OCI-LY1 (cell line): ENCODE data around the gene CHAT.

ENCODE experiments used
- H2AFZ ChIP-seq: fragments of 200-600 bp; sonication (generic), shearing (Covaris generic); 2 replicates; pipeline ENCODE4 v1.6.0; 2014; ENCODE audit warnings: antibody characterized with exemption, mild to moderate bottlenecking, low read length
- H3F3A ChIP-seq: fragments of 200-600 bp; sonication (generic), shearing (Covaris generic); 2 replicates; pipeline ENCODE4 v1.6.0; 2014; ENCODE audit warnings: mild to moderate bottlenecking, antibody characterized with exemption, low read length, moderate library complexity; ENCODE audit not compliant: insufficient read depth
- H3K27ac ChIP-seq: fragments of 200-600 bp; sonication (generic); 2 replicates; pipeline ENCODE4 v1.5.1; 2014; ENCODE audit warnings: low read length, mixed run types, mild to moderate bottlenecking, low read depth; ENCODE audit not compliant: poor library complexity, severe bottlenecking
- H3K27me3 ChIP-seq: fragments of 200-600 bp; sonication (generic); 2 replicates; pipeline ENCODE4 v1.6.0; 2014; ENCODE audit warnings: antibody characterized with exemption, mild to moderate bottlenecking, low read length, moderate library complexity; ENCODE audit not compliant: insufficient read depth
- H3K36me3 ChIP-seq: fragments of 200-600 bp; sonication (generic); 2 replicates; pipeline ENCODE4 v1.6.1; 2014; ENCODE audit warnings: mild to moderate bottlenecking, antibody characterized with exemption, low read length, moderate library complexity, mixed read lengths; ENCODE audit not compliant: insufficient read depth
- H3K4me1 ChIP-seq: fragments of 200-600 bp; sonication (generic); 2 replicates; pipeline ENCODE4 v1.5.1; 2014; ENCODE audit warnings: mild to moderate bottlenecking, low read length, moderate library complexity; ENCODE audit not compliant: insufficient read depth, severe bottlenecking
- H3K4me2 ChIP-seq: fragments of 200-600 bp; sonication (generic), shearing (Covaris generic); 2 replicates; pipeline ENCODE4 v1.6.1; 2014; ENCODE audit warnings: low read length
- H3K4me3 ChIP-seq: fragments of 200-600 bp; sonication (generic); 2 replicates; pipeline ENCODE4 v1.5.1; 2014; ENCODE audit warnings: low read length, low read depth, mild to moderate bottlenecking, mixed read lengths; ENCODE audit not compliant: poor library complexity, severe bottlenecking
- H3K79me2 ChIP-seq: fragments of 200-600 bp; shearing (Covaris generic); 2 replicates; pipeline ENCODE4 v1.6.1; 2016; ENCODE audit warnings: mixed run types, low read length, mixed read lengths; ENCODE audit not compliant: insufficient read depth
- H3K9ac ChIP-seq: fragments of 200-600 bp; sonication (generic), shearing (Covaris generic); 2 replicates; pipeline ENCODE4 v1.6.1; 2014; ENCODE audit warnings: mild to moderate bottlenecking, low read length, mixed read lengths
- H3K9me2 ChIP-seq: fragments of 200-600 bp; sonication (generic), shearing (Covaris generic); 2 replicates; pipeline ENCODE4 v1.6.1; 2014; ENCODE audit warnings: low read depth, mild to moderate bottlenecking, low read length, mixed read lengths
- H3K9me3 ChIP-seq: fragments of 200-600 bp; shearing (Covaris generic); 2 replicates; pipeline ENCODE4 v1.6.1; 2014; ENCODE audit warnings: low read length, mixed read lengths
- H4K20me1 ChIP-seq: fragments of 200-600 bp; sonication (generic), shearing (Covaris generic); 2 replicates; pipeline ENCODE4 v1.6.0; 2016; ENCODE audit warnings: mild to moderate bottlenecking, low read length; ENCODE audit not compliant: insufficient read depth
- CTCF ChIP-seq: fragments of 200-600 bp; sonication (generic), shearing (Covaris generic); IDR thresholded peaks from 2 replicates; pipeline ENCODE4 v1.5.1; 2017; ENCODE audit warnings: mild to moderate bottlenecking, antibody characterized with exemption, low read length, moderate library complexity, mixed read lengths
- EZH2 ChIP-seq: fragments of 200-600 bp; sonication (generic), shearing (Covaris generic); IDR thresholded peaks from 2 replicates; pipeline ENCODE4 v1.8.0; 2017; ENCODE audit warnings: borderline replicate concordance, mixed run types, mild to moderate bottlenecking, antibody characterized with exemption, low read length, moderate library complexity, mixed read lengths

The CHAT gene

GRCh38 chr10:49629431-49629881 lies 15.6 kb downstream of the CHAT start:
- Histone ChIP-seq H3K4me1 (no peaks in the 10 kb centered on the region), H3K4me3 (no peak overlapping the region), H3K9ac (no peak overlapping the region), H3K9me2 (no peaks in the 10 kb centered on the region), H3K27me3 (no peaks in the 10 kb centered on the region), H2AFZ (no peak overlapping the region), H3F3A (no peaks in the 10 kb centered on the region), H4K20me1 (no peaks in the 10 kb centered on the region), H3K9me3 (no peaks in the 10 kb centered on the region), H3K4me2 (no peak overlapping the region), H3K79me2 (no peaks in the 10 kb centered on the region), H3K36me3 (no peaks in the 10 kb centered on the region), H3K27ac (no peak overlapping the region)
- no peak for TF ChIP-seq EZH2
- TF ChIP-seq CTCF = no peak

GRCh38 chr10:49631975-49632374 lies 18.1 kb downstream of the CHAT start:
- H3K4me3 ChIP-seq = no peak overlapping the region
- no peaks in the 10 kb centered on the region for H3K36me3 ChIP-seq
- no peak overlapping the region for H3K4me2 ChIP-seq
- H3K79me2 ChIP-seq = no peaks in the 10 kb centered on the region
- H3K9me2 ChIP-seq = no peaks in the 10 kb centered on the region
- no peaks in the 10 kb centered on the region for H3F3A ChIP-seq
- no peaks in the 10 kb centered on the region for H4K20me1 ChIP-seq
- no peaks in the 10 kb centered on the region for H3K27me3 ChIP-seq
- H3K9me3 ChIP-seq = no peaks in the 10 kb centered on the region
- no peak overlapping the region for H2AFZ ChIP-seq
- H3K9ac ChIP-seq = no peak overlapping the region
- no peaks in the 10 kb centered on the region for H3K4me1 ChIP-seq
- no peak for TF ChIP-seq EZH2
- TF ChIP-seq CTCF = no peak
- no peak overlapping the region for H3K27ac ChIP-seq

- H3F3A ChIP-seq = no peaks in the 10 kb centered on the region
- H3K4me1 ChIP-seq = no peaks in the 10 kb centered on the region
- no peaks in the 10 kb centered on the region for H3K9me3 ChIP-seq
- TF ChIP-seq EZH2 = no peak
- no peak for TF ChIP-seq CTCF
- no peaks in the 10 kb centered on the region for H4K20me1 ChIP-seq
- H3K4me2 ChIP-seq = no peak overlapping the region
- H3K4me3 ChIP-seq = no peak overlapping the region
- no peak overlapping the region for H3K27ac ChIP-seq
- no peak overlapping the region for H2AFZ ChIP-seq
- no peaks in the 10 kb centered on the region for H3K9me2 ChIP-seq
- no peaks in the 10 kb centered on the region for H3K79me2 ChIP-seq
- no peaks in the 10 kb centered on the region for H3K36me3 ChIP-seq
- no peaks in the 10 kb centered on the region for H3K27me3 ChIP-seq
- H3K9ac ChIP-seq = no peak overlapping the region
These were observed 18.8 kb downstream of the CHAT start for GRCh38 chr10:49632406-49633317.
